Measurements from ENCODE around the gene DENND5A.
"Not testable (repeated sequence)": the region's sequence is repeated elsewhere in the genome, so short reads cannot be mapped to it uniquely, and the experiment has no call there.

The DENND5A gene

GRCh38 chr11:9099617-9100016, 165.5 kb downstream of the DENND5A start:
- Mint-ChIP-seq H3K27ac (no peak overlapping the region), H3K27me3 (ENCODE audit: low read depth) (peaks cover 3% of the 10 kb centered on the region)

GRCh38 chr11:9098455-9098854, 166.7 kb downstream of the DENND5A start:
- H3K36me3 Mint-ChIP-seq (ENCODE audit: low read depth); H3K27ac Mint-ChIP-seq; H3K4me3 Mint-ChIP-seq; H3K9me3 Mint-ChIP-seq; H3K4me1 Mint-ChIP-seq; H3K27me3 Mint-ChIP-seq (ENCODE audit: low read depth): not testable (repeated sequence)

More at GRCh38 chr11:9099617-9100016, 165.5 kb downstream of the DENND5A start:
- H3K9me3 Mint-ChIP-seq: no peaks in the 10 kb centered on the region
- H3K4me1 Mint-ChIP-seq: no peaks in the 10 kb centered on the region
- TF ChIP-seq CTCF (IDR thresholded peaks at IDR 0.05; ENCODE audit: unreplicated experiment in 3 of 3): no peak
- no peaks in the 10 kb centered on the region for H3K36me3 Mint-ChIP-seq (ENCODE audit: low read depth)
- H3K4me3 Mint-ChIP-seq: no peak overlapping the region

GRCh38 chr11:9097186-9097943, 167.8 kb downstream of the DENND5A start:
- H3K4me1 Mint-ChIP-seq: peaks cover 12% of the 10 kb centered on the region
- not testable (repeated sequence) for H3K27ac Mint-ChIP-seq

GRCh38 chr11:9096427-9096826, 168.7 kb downstream of the DENND5A start:
- TF ChIP-seq CTCF (IDR thresholded peaks at IDR 0.05; ENCODE audit: unreplicated experiment in 3 of 3): no peak
- peaks cover 19% of the 10 kb centered on the region for H3K27me3 Mint-ChIP-seq (ENCODE audit: low read depth)
- no peak overlapping the region for H3K4me3 Mint-ChIP-seq
- peaks cover 13% of the 10 kb centered on the region for H3K4me1 Mint-ChIP-seq
- H3K36me3 Mint-ChIP-seq (ENCODE audit: low read depth): no peaks in the 10 kb centered on the region
- no peaks in the 10 kb centered on the region for H3K9me3 Mint-ChIP-seq
- no peak overlapping the region for H3K27ac Mint-ChIP-seq

More at GRCh38 chr11:9097186-9097943, 167.8 kb downstream of the DENND5A start:
- not testable (repeated sequence) for H3K36me3 Mint-ChIP-seq (ENCODE audit: low read depth); H3K9me3 Mint-ChIP-seq; H3K4me3 Mint-ChIP-seq
- peaks cover 17% of the 10 kb centered on the region for H3K27me3 Mint-ChIP-seq (ENCODE audit: low read depth)

GRCh38 chr11:9095421-9095820, 169.7 kb downstream of the DENND5A start:
- Mint-ChIP-seq H3K4me1 (peaks cover 17% of the 10 kb centered on the region), H3K36me3 (ENCODE audit: low read depth) (no peaks in the 10 kb centered on the region), H3K9me3 (no peaks in the 10 kb centered on the region), H3K4me3 (no peak overlapping the region), H3K27ac (no peak overlapping the region), H3K27me3 (ENCODE audit: low read depth) (peaks cover 24% of the 10 kb centered on the region)
- no peak for TF ChIP-seq CTCF (IDR thresholded peaks at IDR 0.05; ENCODE audit: unreplicated experiment in 3 of 3)

GRCh38 chr11:9094420-9094819, 170.7 kb downstream of the DENND5A start:
- peaks cover 18% of the 10 kb centered on the region for H3K4me1 Mint-ChIP-seq

More at GRCh38 chr11:9094420-9094819, 170.7 kb downstream of the DENND5A start:
- Mint-ChIP-seq H3K27ac (no peak overlapping the region), H3K4me3 (no peak overlapping the region), H3K27me3 (ENCODE audit: low read depth) (peaks cover 34% of the 10 kb centered on the region), H3K36me3 (ENCODE audit: low read depth) (no peaks in the 10 kb centered on the region), H3K9me3 (no peaks in the 10 kb centered on the region)
- no peak for TF ChIP-seq CTCF (IDR thresholded peaks at IDR 0.05; ENCODE audit: unreplicated experiment in 3 of 3)
